Suppressor macrophage treated with lipopolysaccharide for 1 hour (primary cell): ENCODE data around the gene DVL1.
A peak's percentile ranks its signal among the peaks of the same experiment; 100 is the strongest.

Experiments used
- DNase-seq, 3 donors: peaks; one replicate each; pipeline ENCODE4 v3.0.0-alpha.2; 2020 to 2022

DVL1 gene

GRCh38 chr1:1340185-1340584 is 9.0 kb downstream of the DVL1 start:
- DNase-seq: no peak

GRCh38 chr1:1338278-1338677 is 10.9 kb downstream of the DVL1 start:
- DNase-seq: no peak

- DNase-seq: peak in 1 of 3 donors; percentile 32
Observed at GRCh38 chr1:1337793-1338147, 11.4 kb downstream of the DVL1 start.

- no peak for DNase-seq
Observed at GRCh38 chr1:1336931-1337792, 12.1 kb downstream of the DVL1 start.

GRCh38 chr1:1336446-1336845 is 12.8 kb downstream of the DVL1 start:
- no peak for DNase-seq

- no peak for DNase-seq
Observed at GRCh38 chr1:1335792-1336248, 13.4 kb downstream of the DVL1 start.

- no peak for DNase-seq
Observed at GRCh38 chr1:1335283-1335682, 13.9 kb downstream of the DVL1 start.

GRCh38 chr1:1334835-1335234 is 14.4 kb downstream of the DVL1 start:
- DNase-seq: no peak

GRCh38 chr1:1333551-1334241 is 15.5 kb downstream of the DVL1 start:
- DNase-seq: no peak

GRCh38 chr1:1332774-1333480 is 16.3 kb downstream of the DVL1 start:
- no peak for DNase-seq

- DNase-seq: no peak
Observed at GRCh38 chr1:1332031-1332755, 17.0 kb downstream of the DVL1 start.

GRCh38 chr1:1331068-1331965 is 17.9 kb downstream of the DVL1 start, which contains the start of gene TAS1R3:
Gene TAS1R3 (plus strand): TSS chr1:1331280. CDS start chr1:1331346, 66 bp downstream.
- DNase-seq: no peak

- no peak for DNase-seq
Observed at GRCh38 chr1:1330366-1331067, 18.7 kb downstream of the DVL1 start.

GRCh38 chr1:1329304-1330210 is 19.7 kb downstream of the DVL1 start:
- DNase-seq: no peak

GRCh38 chr1:1328254-1328653 is 21.0 kb downstream of the DVL1 start:
- DNase-seq: no peak

GRCh38 chr1:1327291-1327690 is 21.9 kb downstream of the DVL1 start:
- DNase-seq: no peak

GRCh38 chr1:1326075-1326605 is 23.1 kb downstream of the DVL1 start:
- DNase-seq: no peak

- peak in 1 of 3 donors; percentile 31 for DNase-seq
Observed at GRCh38 chr1:1325288-1326074, 23.7 kb downstream of the DVL1 start.
